ENCODE data around the gene ZNF639. TPM values are rescaled to one million over a fixed set of nuclear protein-coding genes. Genes with fewer than 3 reads are reported as not detected.

ZNF639 gene
- total RNA-seq, 1 donor from 2014 or later: 44.6 TPM

DNA sequence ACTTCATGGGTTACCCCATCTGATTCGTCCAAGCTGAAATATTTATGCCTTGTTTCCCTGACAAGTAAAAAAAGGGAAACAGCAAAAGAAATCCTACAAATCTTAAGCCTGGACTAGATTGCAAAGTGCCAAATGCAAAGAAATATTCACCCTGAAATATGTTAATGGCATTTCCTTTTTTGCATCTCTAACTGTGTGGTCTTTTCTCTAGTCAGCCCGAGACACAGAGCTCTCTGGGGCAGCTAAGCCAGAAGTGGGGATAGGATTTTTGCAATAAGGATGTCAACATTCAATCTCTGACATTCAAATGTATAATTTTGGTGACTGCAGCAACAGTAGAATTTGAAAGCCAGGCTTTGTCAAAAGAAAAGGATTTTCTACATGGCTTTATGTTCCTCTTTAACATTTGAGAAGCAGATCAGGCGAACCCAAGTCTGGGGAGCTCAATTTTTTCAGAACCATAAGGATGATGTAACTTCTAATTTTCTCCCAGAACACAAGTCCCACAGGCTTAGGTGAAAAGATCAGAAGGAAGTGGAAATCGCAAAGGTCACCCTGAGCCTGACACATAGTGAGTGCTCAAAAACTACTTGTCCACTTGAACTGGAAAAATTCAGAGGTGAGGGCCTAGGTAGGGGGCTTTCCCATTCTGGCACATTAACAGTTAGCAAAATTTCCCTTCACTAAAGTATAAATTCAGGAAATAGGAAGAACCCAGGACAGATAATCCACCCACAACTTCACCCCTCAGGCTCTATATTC, 43.7 kb upstream of the ZNF639 start:
- Mint-ChIP-seq H3K4me3 (no peak overlapping the region), H3K36me3 (ENCODE audit: low read depth) (no peaks in the 10 kb centered on the region), H3K9me3 (peaks cover 3% of the 10 kb centered on the region), H3K27ac (ENCODE audit: unreplicated experiment) (no peak overlapping the region), H3K27me3 (ENCODE audit: low read depth) (no peaks in the 10 kb centered on the region), H3K4me1 (no peaks in the 10 kb centered on the region)
- no peak for DNase-seq (ENCODE audit: low read depth, low spot score)
- TF ChIP-seq, protein P1, sequence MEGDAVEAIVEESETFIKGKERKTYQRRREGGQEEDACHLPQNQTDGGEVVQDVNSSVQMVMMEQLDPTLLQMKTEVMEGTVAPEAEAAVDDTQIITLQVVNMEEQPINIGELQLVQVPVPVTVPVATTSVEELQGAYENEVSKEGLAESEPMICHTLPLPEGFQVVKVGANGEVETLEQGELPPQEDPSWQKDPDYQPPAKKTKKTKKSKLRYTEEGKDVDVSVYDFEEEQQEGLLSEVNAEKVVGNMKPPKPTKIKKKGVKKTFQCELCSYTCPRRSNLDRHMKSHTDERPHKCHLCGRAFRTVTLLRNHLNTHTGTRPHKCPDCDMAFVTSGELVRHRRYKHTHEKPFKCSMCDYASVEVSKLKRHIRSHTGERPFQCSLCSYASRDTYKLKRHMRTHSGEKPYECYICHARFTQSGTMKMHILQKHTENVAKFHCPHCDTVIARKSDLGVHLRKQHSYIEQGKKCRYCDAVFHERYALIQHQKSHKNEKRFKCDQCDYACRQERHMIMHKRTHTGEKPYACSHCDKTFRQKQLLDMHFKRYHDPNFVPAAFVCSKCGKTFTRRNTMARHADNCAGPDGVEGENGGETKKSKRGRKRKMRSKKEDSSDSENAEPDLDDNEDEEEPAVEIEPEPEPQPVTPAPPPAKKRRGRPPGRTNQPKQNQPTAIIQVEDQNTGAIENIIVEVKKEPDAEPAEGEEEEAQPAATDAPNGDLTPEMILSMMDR (conservative IDR thresholded peaks at IDR 0.05): no peak

DNA sequence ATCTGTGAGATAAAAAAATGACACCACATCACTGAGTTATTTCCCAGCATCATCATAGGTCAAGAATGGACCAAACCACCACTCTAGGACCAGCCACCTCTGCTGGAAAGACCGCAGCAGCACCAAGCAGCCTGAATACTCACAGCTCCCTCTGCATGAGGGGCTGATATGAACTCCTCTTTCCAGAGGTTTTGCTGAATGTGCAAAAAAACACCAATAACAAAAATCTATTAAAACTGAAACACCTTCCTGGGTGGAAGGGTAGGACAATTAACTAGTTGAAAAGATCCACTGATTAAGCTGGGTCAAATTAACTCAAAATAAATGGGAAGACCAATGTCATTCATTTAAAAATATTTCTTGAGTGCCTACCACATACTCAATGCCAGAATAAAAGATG, 43.0 kb upstream of the ZNF639 start:
- Mint-ChIP-seq H3K36me3 (ENCODE audit: low read depth) (no peaks in the 10 kb centered on the region), H3K9me3 (peaks cover 3% of the 10 kb centered on the region), H3K4me3 (no peak overlapping the region), H3K27ac (ENCODE audit: unreplicated experiment) (no peak overlapping the region), H3K4me1 (no peaks in the 10 kb centered on the region), H3K27me3 (ENCODE audit: low read depth) (no peaks in the 10 kb centered on the region)
- TF ChIP-seq, protein P1 (conservative IDR thresholded peaks at IDR 0.05): no peak
- no peak for DNase-seq (ENCODE audit: low read depth, low spot score)

DNA sequence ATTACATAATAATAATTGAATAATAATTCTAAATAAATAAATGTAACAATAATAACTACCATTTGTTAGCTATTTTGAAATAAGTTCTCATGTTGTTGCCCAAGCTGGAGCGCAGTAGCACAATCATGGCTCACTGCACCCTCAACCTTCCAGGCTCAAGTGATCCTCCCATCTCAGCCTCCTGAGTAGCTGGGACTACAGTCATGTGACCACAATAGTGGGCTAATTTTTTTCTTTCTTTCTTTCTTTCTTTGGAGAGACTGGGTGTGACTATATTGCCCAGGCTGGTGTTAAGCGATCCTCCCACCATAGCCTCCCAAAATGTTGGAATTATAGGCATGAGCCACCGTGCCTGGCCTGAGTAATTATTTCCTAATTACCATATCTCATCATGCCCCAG, 41.0 kb upstream of the ZNF639 start:
- Mint-ChIP-seq H3K4me1 (no peaks in the 10 kb centered on the region), H3K9me3 (no peaks in the 10 kb centered on the region), H3K27me3 (ENCODE audit: low read depth) (no peaks in the 10 kb centered on the region), H3K27ac (ENCODE audit: unreplicated experiment) (no peak overlapping the region), H3K36me3 (ENCODE audit: low read depth) (no peaks in the 10 kb centered on the region), H3K4me3 (no peak overlapping the region)
- no peak for DNase-seq (ENCODE audit: low read depth, low spot score)
- TF ChIP-seq, protein P1 (conservative IDR thresholded peaks at IDR 0.05): no peak

DNA sequence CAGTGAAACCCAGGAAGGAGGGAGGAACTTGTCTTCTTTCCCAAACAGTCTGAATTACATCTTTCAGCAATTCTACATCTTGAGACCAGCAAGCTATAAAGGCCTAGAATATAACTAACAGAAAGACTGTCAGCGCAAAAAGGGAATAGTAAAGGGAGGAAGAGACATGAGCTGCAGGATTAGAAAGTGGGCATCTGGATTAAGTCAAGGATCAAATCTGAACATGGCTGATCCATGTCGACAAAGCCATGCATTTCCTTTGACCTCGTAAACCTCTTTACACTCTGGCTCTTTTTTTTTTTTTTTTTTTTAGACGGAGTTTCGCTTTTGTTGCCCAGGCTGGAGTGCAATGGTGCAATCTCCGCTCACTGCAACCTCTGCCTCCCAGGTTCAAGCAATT, 36.5 kb upstream of the ZNF639 start:
- no peaks in the 10 kb centered on the region for H3K9me3 Mint-ChIP-seq
- TF ChIP-seq, protein P1 (conservative IDR thresholded peaks at IDR 0.05): no peak
- H3K4me3 Mint-ChIP-seq: no peak overlapping the region
- no peak overlapping the region for H3K27ac Mint-ChIP-seq (ENCODE audit: unreplicated experiment)
- no peaks in the 10 kb centered on the region for H3K36me3 Mint-ChIP-seq (ENCODE audit: low read depth)
- no peaks in the 10 kb centered on the region for H3K4me1 Mint-ChIP-seq
- DNase-seq (ENCODE audit: low read depth, low spot score): no peak
- H3K27me3 Mint-ChIP-seq (ENCODE audit: low read depth): no peaks in the 10 kb centered on the region

DNA sequence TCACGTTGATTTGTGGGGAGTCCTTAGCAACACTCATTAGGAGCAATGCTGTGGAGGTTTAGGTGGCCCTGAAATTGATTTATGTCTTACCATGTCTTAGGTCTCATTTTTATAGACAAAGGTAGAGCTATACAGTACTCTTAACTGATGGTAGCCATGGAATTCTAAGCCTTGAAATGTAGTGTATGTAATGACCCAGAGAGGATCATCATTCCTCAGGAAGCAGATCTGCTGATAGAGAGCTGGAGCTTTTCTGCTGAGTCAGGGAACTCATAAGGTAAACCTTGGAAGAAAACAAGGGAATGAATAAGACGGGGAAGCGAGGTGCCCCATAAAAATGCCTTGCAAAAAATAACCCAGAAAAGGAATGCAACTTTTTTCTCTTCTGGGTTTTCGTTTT, 34.0 kb upstream of the ZNF639 start:
- H3K4me3 Mint-ChIP-seq: no peak overlapping the region
- H3K27ac Mint-ChIP-seq (ENCODE audit: unreplicated experiment): no peak overlapping the region
- no peak for DNase-seq (ENCODE audit: low read depth, low spot score)
- H3K9me3 Mint-ChIP-seq: no peaks in the 10 kb centered on the region
- TF ChIP-seq, protein P1 (conservative IDR thresholded peaks at IDR 0.05): no peak
- H3K27me3 Mint-ChIP-seq (ENCODE audit: low read depth): no peaks in the 10 kb centered on the region
- H3K4me1 Mint-ChIP-seq: no peaks in the 10 kb centered on the region
- no peaks in the 10 kb centered on the region for H3K36me3 Mint-ChIP-seq (ENCODE audit: low read depth)

All from neural crest cell (in vitro differentiated cells).